Measurements from ENCODE around the gene MYO5B.
A peak's percentile ranks its signal among the peaks of the same experiment; 100 is the strongest.
"Not testable (repeated sequence)": the region's sequence is repeated elsewhere in the genome, so short reads cannot be mapped to it uniquely, and the experiment has no call there.

Gene MYO5B

GRCh38 chr18:50194631-50195532 is at the start of gene MYO5B:
Gene MYO5B, minus strand, starts transcription at chr18:50195147. Its CDS starts 354 bp downstream, at chr18:50194793.
- peak within 1 kb of the TSS; percentile 43 for H3K4me3 ChIP-seq (ENCODE audit: low read depth, low read length)
- peak; percentile 63 for TF ChIP-seq CTCF (IDR thresholded peaks at IDR 0.05; ENCODE audit: insufficient read depth, low read depth, low read length, missing control alignments)
- peak; percentile 57 for DNase-seq (ENCODE audit: low read depth)

GRCh38 chr18:50241768-50242167 is 46.8 kb upstream of the MYO5B start:
- DNase-seq (ENCODE audit: low read depth); H3K4me3 ChIP-seq (ENCODE audit: low read depth, low read length): not testable (repeated sequence)

- no peak overlapping the region for H3K4me3 ChIP-seq (ENCODE audit: low read depth, low read length)
- no peak for TF ChIP-seq CTCF (IDR thresholded peaks at IDR 0.05; ENCODE audit: insufficient read depth, low read depth, low read length, missing control alignments)
- DNase-seq (ENCODE audit: low read depth) = no peak
Observed at GRCh38 chr18:50240080-50240563, 45.2 kb upstream of the MYO5B start.

- no peak for DNase-seq (ENCODE audit: low read depth)
- TF ChIP-seq CTCF (IDR thresholded peaks at IDR 0.05; ENCODE audit: insufficient read depth, low read depth, low read length, missing control alignments) = no peak
- no peak overlapping the region for H3K4me3 ChIP-seq (ENCODE audit: low read depth, low read length)
Observed at GRCh38 chr18:50232419-50232818, 37.5 kb upstream of the MYO5B start.

GRCh38 chr18:50231621-50232020 is 36.7 kb upstream of the MYO5B start:
- no peak for TF ChIP-seq CTCF (IDR thresholded peaks at IDR 0.05; ENCODE audit: insufficient read depth, low read depth, low read length, missing control alignments)
- no peak overlapping the region for H3K4me3 ChIP-seq (ENCODE audit: low read depth, low read length)
- no peak for DNase-seq (ENCODE audit: low read depth)

GRCh38 chr18:50220249-50220648 is 25.3 kb upstream of the MYO5B start:
- DNase-seq (ENCODE audit: low read depth); H3K4me3 ChIP-seq (ENCODE audit: low read depth, low read length): not testable (repeated sequence)

- H3K4me3 ChIP-seq (ENCODE audit: low read depth, low read length) = no peak overlapping the region
- peak; percentile 53 for TF ChIP-seq CTCF (IDR thresholded peaks at IDR 0.05; ENCODE audit: insufficient read depth, low read depth, low read length, missing control alignments)
- DNase-seq (ENCODE audit: low read depth) = peak; percentile 76
Observed at GRCh38 chr18:50218432-50219197, 23.7 kb upstream of the MYO5B start.
